ENCODE measurements around the gene EFTUD2. TPM values are rescaled to one million over a fixed set of nuclear protein-coding genes. Genes with fewer than 3 reads are reported as not detected.

EFTUD2 gene
- total RNA-seq, 2 donors from 2014 or later = 59.0 to 66.1 TPM

Small RNA genes lying within 50 kb of the gene (microRNA-seq; reads per million reads assigned to microRNA genes)
- 0 reads per million in 2 donors for gene MIR6783

Other genes with a start within 250 kb of the EFTUD2 start
- gene MEIOC, start 243.0 kb downstream of the EFTUD2 start, total RNA-seq = under 1 TPM in 1 of 2 donors, not detected in 1; 0.10 TPM
- 10 to 100 TPM; 20.3 to 23.7 TPM for gene CCDC43, start 209.7 kb downstream of the EFTUD2 start, total RNA-seq
- gene DBF4B, start 190.8 kb downstream of the EFTUD2 start, total RNA-seq = 1 to 10 TPM; 3.6 to 5.6 TPM
- 10 to 100 TPM; 19.5 to 28.0 TPM for gene ADAM11, start 140.5 kb downstream of the EFTUD2 start, total RNA-seq
- 10 to 100 TPM; 28.5 to 38.5 TPM for gene GJC1, start 69.2 kb downstream of the EFTUD2 start, total RNA-seq
- 10 to 100 TPM; 11.6 to 14.1 TPM for gene HIGD1B, start 51.6 kb downstream of the EFTUD2 start, total RNA-seq
- gene GFAP, start 16.1 kb upstream of the EFTUD2 start, total RNA-seq = 1 to 10 TPM; 2.3 to 4.0 TPM
- under 1 TPM; 0.16 to 0.85 TPM for gene KIF18B, start 48.3 kb upstream of the EFTUD2 start, total RNA-seq
- gene C1QL1, start 68.9 kb upstream of the EFTUD2 start, total RNA-seq = 1 to 10 TPM in 1 of 2 donors, under 1 TPM in 1; 0.94 to 2.9 TPM
- 10 to 100 TPM; 30.9 to 33.2 TPM for gene DCAKD, start 152.2 kb upstream of the EFTUD2 start, total RNA-seq
- 10 to 100 TPM; 66.6 to 92.4 TPM for gene NMT1, start 161.9 kb upstream of the EFTUD2 start, total RNA-seq
- 100 to 1,000 TPM in 1 of 2 donors, 10 to 100 TPM in 1; 92.1 to 132 TPM for gene PLCD3, start 233.1 kb upstream of the EFTUD2 start, total RNA-seq
- gene ACBD4, start 236.2 kb upstream of the EFTUD2 start, total RNA-seq = 1 to 10 TPM; 8.4 to 8.7 TPM
- gene HEXIM1, start 249.0 kb upstream of the EFTUD2 start, total RNA-seq = 10 to 100 TPM; 27.8 to 31.7 TPM

All from left cardiac atrium (tissue), 2 donors.